Dermis blood vessel endothelial cell (primary cell): Measurements from ENCODE around the gene FAM81A. TPM values are rescaled to one million over a fixed set of nuclear protein-coding genes. Genes with fewer than 3 reads are reported as not detected.
A peak's percentile ranks its signal among the peaks of the same experiment; 100 is the strongest.
"Not testable (repeated sequence)": the region's sequence is repeated elsewhere in the genome, so short reads cannot be mapped to it uniquely, and the experiment has no call there.

Experiments
- DNase-seq: peaks from one replicate; pipeline ENCODE4 v3.0.0; 2010
- total RNA-seq: library from RNA; depleted of rRNA; stranded (reverse); fragments of >200 nt; gene quantifications from 2 replicates; pipeline ENCODE4 v1.2.3, GENCODE V29; 2014

Gene FAM81A
- 0.47 TPM in 1 of 2 replicates, not detected in the other for total RNA-seq

DNA sequence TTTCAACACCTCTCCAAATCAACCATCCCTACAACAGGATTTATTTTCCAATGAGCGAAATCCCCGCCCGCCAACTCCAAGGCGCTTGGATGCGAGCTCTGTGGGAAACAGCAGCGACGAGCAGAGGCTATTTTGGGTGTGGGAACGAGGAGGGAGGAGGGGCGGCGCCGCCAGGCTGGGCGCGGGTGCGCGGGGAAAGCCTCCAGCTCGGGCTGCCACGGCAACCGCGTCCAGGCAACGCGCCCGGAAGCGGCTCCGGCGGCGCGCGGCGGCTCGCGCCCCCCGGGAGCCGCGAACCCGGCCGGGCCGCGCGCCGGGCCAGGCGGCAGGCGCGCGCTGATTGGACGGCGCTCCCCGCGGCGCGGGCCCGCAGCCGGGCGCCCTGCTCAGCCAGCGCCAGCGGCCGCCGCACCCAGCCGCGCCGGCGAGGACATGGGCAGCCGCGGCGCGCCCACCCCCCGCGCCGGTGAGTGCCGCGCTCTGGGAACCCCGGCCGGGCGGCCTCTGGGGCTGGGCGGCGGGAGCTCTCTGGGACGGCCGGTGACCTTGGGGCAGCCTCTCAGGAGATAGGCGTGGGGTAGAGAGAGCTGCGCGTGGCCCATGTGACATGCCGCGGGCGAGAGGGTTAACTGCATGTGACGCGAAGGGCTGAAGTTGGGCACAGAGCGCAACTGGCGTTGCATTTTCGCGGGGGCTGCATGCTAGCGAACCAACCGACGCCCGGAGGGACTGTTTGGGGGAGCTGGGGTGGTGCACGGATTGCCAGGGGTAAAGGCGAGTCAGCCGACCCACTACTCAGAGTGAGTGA is at the start of gene FAM81A:
FAM81A (plus strand) TSS at position 370 of the 808 bp plus-strand sequence. CDS start 20,441 bp downstream, outside the sequence.
- peak; percentile 54 for DNase-seq

DNA sequence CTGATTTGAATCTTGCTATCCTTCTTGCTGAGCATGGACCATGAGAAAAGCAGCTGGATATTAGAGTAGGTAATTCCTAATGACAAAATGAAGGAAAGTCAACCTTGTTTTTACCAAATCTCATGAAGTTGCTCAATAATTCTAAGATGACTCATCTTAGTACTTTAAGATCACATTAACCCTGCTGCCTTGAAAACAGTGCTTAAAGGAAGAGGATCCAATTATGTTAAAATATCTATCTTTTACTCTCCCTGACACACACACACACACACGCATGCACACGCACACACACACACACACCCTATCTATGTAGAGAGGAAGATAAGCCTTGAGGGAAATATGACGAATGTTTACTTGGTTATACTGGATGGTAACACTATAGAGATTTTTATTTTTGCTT is 49.3 kb upstream of the FAM81A start:
- no peak for DNase-seq

DNA sequence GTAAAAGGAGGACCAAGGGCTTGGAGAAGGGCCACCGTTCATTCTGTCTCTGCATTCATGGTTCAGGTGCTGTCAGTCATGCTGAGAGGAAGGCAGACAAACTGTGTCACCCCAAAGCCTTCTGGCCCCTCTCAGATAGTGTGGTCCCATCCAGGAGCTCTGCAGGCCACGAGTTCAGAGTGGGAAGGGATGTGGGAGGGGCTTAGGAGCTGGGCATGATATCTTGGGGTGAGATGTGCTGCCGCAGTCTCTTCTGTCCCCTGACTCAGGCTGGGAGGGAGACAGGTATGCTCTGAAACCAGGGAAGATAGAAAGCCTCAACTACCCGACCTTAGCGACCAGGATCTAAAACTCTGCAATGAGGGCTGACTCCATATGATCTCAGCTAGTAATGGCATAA is 45.7 kb upstream of the FAM81A start:
- DNase-seq, result no peak

DNA sequence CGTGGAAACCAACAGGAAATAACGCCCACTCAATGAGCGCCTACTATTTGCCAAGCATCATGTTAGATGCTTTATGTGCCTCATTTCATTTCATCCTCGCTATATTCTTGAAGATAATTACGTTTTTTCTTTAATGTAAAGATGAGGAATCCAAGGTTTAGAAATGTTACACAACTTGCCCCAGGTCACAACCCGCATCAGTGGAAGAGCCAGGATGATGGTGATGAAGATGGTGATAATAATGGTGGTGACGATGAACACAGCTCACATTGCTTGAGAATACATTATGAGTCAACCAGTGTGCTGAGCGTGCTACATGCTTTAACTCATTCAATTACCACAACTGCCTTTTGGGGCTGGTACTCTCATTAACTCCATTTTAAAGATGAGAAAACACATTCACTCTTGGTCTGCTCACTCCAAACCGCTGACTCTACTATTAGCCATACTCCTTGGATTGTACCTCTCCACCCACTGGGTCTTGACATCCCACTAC is 43.8 kb upstream of the FAM81A start:
- no peak for DNase-seq

DNA sequence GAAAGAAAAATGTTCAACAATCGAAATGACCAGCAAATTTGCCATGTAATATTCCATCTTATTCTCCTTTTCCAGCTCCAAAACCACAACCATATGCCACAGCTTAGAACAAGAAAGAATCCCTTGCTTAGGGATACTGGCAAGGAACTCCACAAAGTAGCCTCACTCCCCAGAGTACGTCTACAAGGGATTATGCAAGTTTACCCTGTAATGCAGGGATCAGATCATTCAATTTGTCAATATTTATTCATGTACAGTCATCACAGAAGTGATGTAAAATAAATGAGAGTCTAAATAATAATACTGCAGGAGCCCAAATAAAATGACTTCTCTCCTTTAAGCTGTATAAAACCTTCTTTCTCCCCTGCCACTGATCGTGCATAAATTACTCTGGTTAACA is 41.8 kb upstream of the FAM81A start:
- DNase-seq, result no peak

DNA sequence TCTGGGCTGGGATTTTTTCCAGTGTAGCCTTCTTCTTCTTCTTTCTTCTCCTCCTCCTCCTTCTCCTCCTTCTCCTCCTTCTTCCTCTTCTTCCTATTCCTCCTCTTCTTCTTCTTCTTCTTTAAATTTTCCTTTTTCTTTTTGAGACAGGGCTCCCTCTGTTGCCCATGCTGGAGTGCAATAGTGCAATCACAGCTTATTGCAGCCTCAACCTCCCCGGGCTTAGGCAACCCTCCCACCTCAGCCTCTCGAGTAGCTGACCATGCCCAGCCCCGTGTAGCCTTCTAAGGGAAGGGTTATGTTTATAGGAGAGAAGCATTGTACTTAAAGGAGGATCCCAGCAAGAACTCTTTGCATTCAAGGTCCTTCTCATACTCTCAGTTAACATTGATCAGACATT is 41.3 kb upstream of the FAM81A start:
- no peak for DNase-seq

DNA sequence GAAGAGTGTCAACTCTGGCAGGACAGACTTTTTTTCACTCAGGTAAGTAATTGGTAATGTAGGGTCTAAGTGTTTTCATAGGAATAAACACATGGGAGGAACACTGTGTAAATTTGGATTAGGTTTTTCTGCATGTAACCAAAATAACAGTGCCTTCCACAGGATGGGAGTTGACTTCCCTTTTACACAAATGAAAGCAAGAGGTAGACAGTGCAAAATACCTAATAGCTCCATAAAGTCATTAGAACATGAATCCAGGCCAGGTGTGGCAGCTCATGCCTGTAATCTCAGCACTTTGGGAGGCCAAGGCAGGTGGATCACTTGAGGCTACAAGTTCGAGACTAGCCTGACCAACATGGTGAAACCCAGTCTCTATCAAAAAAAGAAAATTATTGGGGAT is 39.8 kb upstream of the FAM81A start:
- DNase-seq, result no peak

DNA sequence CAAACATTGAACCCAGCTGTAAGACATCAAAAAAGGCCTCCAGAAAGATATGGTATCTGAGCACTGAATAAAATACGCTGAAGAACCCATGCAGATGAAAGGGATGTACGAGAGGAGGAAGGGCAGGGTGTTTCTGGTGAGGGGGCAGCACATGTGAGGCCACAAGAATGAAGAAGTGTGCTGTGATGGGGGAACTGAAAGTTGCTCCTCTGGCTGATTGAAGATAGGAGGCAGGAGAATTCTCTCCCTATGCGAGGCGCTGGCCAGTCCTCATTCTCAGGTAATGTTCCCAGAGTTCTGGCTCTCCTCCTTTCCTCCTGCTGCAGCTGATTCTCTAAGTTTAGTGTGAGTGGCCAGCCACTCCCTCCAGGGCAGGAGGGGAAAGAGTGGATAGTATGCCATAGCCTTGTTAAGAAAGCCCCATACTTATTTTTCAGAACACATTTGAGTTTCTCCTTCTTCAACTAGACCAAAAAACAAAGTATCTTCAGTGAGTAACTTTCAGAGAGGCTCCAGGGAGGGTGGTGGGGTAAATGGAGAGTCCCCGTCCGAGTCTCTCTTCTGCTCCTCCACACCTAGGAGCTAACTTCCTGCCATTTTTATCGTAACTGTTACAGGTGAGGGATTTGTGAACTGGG is 38.4 kb upstream of the FAM81A start:
- no peak for DNase-seq

DNA sequence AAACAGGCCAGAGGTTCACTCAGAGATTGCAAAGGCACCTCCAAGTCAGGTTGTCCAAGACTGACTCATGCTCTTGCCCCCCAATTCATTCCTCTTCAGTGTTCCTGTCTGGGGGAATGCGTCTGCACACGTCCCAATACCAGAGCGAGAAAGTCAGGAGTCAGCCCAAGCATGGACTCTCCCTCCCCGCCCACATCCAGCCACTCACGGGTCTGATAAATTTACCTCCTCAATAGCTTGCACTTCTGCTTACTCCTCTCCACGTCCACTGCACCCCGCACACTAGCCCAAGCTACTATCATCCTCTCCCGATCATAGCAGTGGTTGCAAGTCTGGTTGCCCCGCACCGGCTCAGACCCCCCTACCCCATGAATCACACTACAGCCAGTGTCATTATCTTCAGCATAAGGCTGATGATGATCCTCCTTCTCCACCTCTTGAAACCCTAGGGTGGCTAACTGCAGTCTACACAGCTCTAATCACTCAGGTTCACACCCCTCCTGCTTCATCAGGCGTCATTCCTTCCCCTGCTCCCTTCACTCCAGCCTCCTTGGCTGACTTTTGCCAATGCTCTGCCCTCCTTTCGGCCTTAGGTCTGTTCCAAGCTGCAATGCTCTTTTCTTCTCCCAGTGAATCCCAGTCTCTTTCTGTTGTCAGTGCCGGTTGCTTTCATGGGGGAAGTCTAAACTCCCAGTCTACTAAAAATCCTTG is 37.7 kb upstream of the FAM81A start:
- no peak for DNase-seq

DNA sequence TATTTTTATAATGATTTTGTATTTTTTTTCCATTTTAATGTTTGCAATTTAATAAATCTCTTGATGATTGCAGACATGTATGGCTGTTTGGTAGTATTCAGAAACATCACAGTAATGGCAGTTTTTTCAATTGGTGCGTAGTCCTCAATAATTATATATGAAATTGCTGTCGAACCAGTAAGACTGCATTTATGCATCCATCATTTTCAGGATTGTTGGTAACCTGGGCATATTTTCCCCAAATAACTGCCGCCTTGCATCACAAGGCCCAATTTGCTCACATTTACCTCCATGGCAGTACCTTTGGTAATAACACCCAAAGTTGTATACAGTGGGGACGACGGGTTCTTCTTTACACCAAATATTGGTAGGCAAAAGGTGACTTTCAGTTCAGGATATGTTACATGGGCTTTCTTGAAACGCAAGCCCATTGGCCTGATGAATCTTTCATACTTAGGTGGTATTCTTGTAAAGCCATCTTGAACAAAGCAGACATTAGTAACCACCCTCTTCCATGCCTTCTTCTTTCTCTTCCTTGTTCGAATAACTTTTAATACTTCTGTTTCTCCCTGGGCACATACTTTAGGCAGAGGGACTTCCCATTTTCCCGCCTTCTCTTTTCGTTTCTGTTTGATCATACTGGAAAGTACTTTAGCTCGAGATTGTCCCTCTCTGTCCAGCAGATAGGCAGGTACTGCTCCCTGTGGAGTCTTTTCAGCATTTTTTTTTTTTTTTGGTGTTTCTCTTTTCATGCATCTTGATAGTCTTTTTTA is 36.7 kb upstream of the FAM81A start:
- DNase-seq, result not testable (repeated sequence)

DNA sequence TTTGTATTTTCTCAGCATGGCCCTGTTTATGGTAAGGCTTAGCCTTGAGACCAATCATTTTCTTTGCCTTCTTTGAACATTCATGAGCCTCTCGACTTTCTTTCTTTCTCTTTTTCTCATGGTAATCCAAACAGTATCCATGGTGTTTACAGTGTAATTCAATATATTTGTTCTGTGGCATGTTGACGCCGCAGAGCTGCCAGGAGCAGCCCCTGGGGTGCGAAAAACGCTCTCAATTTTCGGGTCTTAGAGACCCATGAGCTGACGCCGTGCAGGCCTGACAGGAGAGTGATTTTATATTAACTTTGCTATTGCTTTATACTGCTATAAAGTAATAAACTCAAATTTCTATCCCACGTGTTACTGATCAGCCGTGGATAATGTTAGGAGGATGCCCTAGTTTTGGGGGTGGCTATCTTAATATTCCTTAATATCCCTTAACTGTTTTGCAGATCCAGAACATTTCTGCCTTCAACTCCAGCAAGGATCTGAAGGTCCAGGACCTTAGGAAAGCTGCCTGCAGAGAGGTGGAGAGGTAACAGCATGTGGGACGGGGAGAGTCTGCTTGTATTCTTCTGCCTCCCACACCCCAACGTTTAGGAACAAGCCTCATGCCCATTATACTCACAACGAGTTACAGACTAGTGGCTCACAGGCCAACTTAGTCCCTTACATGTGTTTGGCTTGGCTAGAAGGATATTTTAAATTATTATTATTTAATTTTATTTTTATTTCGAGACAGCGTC is 36.0 kb upstream of the FAM81A start:
- no peak for DNase-seq

DNA sequence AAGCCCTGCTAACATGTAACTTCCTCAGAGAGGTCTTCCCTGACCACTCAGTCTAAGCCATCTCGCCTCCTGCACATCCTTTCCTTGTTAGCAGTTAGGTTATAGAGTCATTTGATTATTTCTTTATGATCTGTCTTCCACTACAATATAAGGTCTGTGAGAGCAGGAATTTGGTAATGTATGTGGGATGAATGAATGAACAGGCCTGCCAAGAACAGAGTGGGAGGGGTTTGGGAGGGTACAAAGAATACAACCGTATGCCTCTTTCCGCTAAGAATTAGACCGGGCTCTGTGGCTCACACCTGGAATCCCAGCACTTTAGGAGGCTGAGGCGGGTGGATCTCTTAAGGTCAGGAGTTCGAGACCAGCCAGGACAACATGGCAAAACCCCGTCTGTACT is 32.9 kb upstream of the FAM81A start:
- no peak for DNase-seq

DNA sequence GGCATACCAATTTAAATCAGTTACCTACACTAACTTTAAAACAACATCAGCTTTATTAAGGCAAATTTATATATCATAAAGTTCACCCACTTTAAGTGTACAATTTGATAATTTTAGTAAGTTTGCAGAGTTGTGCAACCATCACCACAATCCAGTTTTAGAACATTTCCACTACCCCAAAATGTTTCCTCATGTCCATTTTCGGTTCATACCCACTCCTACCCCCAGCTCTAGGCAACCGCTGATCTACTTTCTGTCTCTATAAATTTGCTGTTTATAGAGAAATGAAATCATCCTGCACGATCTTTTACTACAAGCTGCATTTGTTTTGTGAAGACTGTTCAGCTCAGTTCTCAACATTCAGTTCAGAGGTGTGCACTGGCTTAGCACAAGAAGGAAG is 31.5 kb upstream of the FAM81A start:
- DNase-seq, result no peak

DNA sequence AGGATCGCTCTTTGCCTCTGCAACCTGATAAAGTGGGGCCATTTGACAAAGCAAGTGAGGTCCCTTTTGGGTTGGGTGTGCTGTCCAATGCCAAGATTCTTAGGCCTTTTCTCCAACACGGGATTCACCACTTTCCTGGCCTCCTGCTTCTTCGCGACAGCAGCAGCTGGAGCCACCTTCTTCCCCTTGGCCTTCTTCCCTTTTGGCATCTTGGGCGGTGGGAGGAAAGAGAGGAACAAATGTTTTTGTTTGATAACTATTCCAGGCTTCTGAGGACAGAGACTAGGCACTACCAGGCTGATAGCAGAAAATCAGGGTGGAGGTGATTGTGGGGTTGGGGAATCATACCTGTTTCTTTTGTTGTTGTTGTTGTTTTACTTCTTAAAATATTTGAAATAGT is 30.0 kb upstream of the FAM81A start:
- DNase-seq, result no peak

DNA sequence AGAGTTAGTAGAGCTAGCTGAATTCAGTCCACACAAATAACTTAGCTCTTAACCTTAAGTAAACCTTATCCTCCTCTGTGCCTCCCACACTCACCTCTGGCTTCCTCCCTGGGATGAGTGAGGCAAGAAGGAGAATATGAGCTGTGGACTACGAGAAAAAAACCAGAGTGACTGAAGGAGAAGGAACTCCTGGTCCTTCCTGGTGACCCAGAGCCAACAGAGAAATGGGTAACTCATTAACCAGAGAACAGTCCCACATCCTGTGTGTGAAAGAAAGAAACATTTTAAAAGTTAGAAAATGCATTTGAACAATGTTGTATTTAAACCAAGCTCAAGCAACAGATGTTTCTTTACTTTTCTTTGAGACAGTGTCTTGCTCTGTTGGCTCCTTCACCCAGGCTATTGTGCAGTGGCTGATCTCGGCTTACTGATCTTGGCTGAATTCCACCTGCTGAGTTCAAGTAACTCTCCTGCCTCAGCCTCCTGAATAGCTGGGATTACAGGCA is 27.5 kb upstream of the FAM81A start:
- DNase-seq, result no peak

DNA sequence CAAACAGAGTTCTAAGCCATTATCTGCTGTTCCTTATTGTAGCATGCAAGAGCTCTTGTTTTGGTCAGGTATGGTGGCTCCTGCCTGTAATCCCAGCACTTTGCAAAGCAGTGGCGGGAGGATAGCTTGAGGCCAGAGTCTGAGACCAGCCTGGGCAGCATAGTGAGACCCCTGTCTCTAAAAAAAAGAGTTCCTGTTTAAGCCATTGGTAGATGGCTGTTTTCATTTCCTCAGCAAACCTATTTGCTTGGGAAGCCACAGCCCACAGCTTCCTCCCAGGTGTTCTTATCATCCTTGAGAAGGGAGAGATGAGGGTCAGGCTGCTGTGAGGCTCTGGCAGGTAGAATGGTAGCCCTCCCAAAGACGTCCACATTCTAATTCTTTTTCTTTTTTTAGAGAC is 24.4 kb upstream of the FAM81A start:
- no peak for DNase-seq

DNA sequence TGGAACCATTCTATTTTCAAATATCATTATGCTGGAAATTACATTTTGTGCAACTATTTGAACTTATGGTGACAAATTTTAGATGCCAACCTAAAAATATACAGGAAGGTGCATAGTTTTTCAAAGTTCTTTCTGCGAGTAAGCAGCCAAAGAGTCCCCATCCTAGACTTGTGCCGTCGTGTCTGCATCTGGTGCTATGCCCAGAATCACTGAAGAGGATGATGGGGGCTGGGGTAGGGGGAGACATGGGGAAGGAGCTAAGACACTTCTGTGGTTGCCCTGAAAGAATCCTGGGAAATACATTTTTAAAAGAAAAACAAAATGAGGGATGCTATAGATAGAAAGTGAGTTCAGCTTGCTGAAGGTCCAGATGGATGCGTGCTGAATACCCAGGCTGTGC is 21.2 kb upstream of the FAM81A start:
- no peak for DNase-seq

DNA sequence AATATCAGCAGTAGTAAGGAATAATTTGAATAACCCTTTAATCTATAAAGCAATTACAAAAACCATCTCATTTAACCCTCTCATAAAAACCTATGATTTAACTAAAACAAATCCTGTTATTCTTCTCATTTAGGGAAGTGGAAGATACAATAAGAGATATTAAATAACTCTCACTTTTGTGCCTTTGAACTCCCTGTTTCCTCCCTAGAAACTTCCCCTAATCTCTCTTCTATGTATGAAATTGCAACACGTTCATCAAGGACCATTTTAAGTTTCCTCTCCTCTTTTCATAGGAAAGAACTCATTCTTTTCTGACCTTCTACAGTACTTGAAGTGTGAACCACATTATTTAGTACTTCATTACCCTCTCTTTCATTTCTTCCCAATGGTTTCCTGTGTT is 18.8 kb upstream of the FAM81A start:
- no peak for DNase-seq

DNA sequence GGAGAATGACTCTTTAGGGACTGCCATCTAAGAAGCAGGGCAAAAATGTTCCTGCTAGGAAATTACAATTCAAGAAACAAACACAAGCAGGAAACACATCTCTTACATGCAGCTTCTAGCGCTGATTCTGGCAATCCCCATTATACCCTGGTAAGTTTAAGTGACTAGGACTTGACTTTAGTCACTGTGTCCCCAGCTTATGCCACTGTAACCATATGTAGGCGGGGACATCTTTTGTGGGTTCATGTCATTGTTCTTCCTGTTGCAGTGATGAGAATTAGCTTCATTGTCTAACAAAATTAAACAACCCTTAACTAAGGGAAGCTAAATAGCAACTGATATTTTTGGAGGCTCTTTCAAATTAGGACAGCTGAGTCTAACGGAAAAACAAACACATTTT is 17.9 kb upstream of the FAM81A start:
- no peak for DNase-seq

DNA sequence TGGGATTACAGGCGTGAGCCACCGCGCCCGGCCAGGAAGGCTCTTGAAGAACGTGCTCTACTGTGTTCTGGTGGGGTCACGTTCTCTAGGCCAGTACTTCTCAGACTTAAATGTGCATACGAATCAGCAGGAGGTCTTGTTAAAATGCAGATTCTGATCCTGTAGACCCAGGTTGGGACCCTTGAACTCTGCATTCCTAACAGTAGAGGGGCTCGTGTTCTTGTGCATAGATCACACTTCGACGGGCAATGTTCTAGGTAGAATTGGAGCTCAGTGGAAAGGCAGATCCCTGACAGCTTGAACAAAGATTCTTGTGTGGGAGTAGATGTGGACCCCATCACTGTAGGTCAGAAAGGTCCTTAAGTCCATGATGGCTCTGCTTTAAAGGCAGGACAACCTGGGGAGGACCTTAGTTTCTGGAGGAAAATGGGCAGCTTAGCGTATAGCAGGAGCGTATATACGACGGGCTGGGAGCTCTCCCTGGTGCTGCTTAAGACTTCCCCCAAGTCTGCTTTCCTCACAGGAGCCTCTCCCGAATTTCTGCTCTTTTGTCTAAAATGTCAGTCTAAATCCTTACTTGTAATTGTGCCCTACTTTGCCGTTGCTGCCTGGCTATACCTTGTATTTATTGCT is 16.9 kb upstream of the FAM81A start:
- peak; percentile 61 for DNase-seq

DNA sequence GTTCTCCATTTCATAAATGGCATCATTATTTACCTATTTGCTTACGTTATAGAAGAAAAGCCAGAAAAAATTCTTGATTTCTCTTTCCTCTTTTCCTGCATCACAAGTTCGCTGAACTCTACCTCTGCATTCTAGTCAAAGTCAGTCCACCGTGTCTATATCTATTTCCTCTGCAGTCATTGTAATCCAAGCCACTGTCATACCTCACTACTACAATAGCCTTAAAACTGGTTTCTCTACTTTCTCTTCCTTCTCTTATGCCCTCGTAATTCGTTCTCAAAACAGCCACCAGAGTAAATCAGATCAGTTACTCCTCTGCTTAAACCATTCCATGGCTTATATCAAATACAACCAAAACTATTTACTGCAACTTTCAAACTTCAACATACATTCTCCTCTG is 13.4 kb upstream of the FAM81A start:
- no peak for DNase-seq
